ENCODE data around the gene PHKA2. TPM values are rescaled to one million over a fixed set of nuclear protein-coding genes. Genes with fewer than 3 reads are reported as not detected.

The PHKA2 gene, protein sequence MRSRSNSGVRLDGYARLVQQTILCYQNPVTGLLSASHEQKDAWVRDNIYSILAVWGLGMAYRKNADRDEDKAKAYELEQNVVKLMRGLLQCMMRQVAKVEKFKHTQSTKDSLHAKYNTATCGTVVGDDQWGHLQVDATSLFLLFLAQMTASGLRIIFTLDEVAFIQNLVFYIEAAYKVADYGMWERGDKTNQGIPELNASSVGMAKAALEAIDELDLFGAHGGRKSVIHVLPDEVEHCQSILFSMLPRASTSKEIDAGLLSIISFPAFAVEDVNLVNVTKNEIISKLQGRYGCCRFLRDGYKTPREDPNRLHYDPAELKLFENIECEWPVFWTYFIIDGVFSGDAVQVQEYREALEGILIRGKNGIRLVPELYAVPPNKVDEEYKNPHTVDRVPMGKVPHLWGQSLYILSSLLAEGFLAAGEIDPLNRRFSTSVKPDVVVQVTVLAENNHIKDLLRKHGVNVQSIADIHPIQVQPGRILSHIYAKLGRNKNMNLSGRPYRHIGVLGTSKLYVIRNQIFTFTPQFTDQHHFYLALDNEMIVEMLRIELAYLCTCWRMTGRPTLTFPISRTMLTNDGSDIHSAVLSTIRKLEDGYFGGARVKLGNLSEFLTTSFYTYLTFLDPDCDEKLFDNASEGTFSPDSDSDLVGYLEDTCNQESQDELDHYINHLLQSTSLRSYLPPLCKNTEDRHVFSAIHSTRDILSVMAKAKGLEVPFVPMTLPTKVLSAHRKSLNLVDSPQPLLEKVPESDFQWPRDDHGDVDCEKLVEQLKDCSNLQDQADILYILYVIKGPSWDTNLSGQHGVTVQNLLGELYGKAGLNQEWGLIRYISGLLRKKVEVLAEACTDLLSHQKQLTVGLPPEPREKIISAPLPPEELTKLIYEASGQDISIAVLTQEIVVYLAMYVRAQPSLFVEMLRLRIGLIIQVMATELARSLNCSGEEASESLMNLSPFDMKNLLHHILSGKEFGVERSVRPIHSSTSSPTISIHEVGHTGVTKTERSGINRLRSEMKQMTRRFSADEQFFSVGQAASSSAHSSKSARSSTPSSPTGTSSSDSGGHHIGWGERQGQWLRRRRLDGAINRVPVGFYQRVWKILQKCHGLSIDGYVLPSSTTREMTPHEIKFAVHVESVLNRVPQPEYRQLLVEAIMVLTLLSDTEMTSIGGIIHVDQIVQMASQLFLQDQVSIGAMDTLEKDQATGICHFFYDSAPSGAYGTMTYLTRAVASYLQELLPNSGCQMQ
- 10 to 100 TPM; 18.0 to 32.7 (median 26.6) TPM for total RNA-seq

DNA sequence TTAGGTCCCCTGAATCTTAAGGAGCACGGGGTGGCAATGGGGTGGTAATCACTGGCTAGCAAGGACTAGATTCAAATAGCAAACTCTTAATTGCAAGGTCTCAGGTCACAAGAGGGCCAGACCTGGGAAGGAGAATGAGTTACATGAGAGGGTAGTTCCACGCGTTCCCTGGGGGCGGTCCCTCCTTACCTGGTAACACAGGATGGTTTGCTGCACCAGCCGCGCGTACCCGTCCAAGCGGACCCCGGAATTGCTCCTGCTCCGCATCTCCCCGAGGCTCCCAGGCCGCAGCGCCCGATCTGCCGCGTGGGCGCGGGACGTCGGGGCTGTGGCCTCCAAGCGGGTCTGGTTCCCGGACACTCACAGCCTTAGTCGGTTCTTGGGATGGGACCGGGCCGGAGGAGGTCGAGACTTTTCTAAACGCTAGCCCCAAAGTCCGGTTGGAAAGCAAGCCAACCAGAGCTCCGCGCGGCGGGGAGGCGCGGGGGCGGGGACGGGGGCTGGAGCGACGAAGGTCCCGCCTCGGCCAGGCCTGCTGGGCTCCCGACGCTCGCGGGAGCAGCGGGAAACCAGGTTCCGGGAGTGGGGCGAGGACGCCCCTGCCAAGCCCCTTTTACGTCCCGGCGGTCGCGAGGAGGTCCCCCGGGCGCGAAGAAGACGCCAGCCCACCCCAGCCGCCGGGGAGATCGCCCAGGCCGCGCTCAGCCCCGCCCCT lies at the start of gene PHKA2:
PHKA2 (minus strand) TSS at position 449 of the 715 bp plus-strand sequence; CDS start at position 267, 182 bp downstream.
- Histone ChIP-seq H3K27me3 (no peaks in the 10 kb centered on the region), H3K27ac (peak within 1 kb of the TSS; percentile 87 to 92 (median 90)), H3K4me1 (peaks cover 0 to 15% (median 3%) of the 10 kb centered on the region in 4 donors), H3K4me3 (peak within 1 kb of the TSS; percentile 62 to 75 (median 72)), H3K9me3 (no peaks in the 10 kb centered on the region), H3K36me3 (no peaks in the 10 kb centered on the region)
- peak; percentile 15 to 17 for DNase-seq (ENCODE audit: low spot score in 2 of 2)
- 3 to 35% methylated on average over 15 to 64 of the region's 64 CpGs for WGBS, 2 donors
- no peak for TF ChIP-seq EP300 (IDR thresholded peaks at IDR 0.05)
- no peak for TF ChIP-seq POLR2A (IDR thresholded peaks at IDR 0.05)
- TF ChIP-seq, protein P1, sequence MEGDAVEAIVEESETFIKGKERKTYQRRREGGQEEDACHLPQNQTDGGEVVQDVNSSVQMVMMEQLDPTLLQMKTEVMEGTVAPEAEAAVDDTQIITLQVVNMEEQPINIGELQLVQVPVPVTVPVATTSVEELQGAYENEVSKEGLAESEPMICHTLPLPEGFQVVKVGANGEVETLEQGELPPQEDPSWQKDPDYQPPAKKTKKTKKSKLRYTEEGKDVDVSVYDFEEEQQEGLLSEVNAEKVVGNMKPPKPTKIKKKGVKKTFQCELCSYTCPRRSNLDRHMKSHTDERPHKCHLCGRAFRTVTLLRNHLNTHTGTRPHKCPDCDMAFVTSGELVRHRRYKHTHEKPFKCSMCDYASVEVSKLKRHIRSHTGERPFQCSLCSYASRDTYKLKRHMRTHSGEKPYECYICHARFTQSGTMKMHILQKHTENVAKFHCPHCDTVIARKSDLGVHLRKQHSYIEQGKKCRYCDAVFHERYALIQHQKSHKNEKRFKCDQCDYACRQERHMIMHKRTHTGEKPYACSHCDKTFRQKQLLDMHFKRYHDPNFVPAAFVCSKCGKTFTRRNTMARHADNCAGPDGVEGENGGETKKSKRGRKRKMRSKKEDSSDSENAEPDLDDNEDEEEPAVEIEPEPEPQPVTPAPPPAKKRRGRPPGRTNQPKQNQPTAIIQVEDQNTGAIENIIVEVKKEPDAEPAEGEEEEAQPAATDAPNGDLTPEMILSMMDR (IDR thresholded peaks at IDR 0.05) = no peak

DNA sequence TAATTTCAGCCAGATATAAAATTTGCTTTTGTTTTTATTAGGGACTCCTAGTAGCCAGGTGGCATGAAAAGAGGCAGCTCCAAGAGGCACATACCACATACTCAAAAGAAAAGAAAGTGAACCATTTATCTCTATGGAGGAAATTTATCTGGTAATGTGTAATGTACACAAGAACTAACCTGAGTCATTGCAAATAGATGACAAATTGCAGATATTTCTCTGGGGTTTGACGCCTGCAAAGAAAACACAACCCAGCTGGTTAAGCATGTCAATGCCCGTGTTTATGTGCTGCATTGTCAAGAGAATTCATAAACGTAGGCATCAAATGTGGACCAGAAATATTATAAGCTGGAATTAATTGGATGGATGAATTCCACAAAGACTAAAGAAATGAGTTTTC lies 46.9 kb upstream of the PHKA2 start:
- TF ChIP-seq POLR2A (IDR thresholded peaks at IDR 0.05) (no peak), EP300 (IDR thresholded peaks at IDR 0.05) (no peak)
- TF ChIP-seq, protein P1 (IDR thresholded peaks at IDR 0.05) = no peak
- 81 to 94% methylated on average over 3 of the region's 3 CpGs for WGBS, 2 donors
- H3K36me3 ChIP-seq = no peaks in the 10 kb centered on the region
- H3K4me3 ChIP-seq = no peak overlapping the region
- H3K9me3 ChIP-seq = no peaks in the 10 kb centered on the region
- H3K27ac ChIP-seq = no peak overlapping the region
- H3K4me1 ChIP-seq = no peaks in the 10 kb centered on the region
- DNase-seq (ENCODE audit: low spot score in 2 of 2) = no peak
- no peaks in the 10 kb centered on the region for H3K27me3 ChIP-seq

DNA sequence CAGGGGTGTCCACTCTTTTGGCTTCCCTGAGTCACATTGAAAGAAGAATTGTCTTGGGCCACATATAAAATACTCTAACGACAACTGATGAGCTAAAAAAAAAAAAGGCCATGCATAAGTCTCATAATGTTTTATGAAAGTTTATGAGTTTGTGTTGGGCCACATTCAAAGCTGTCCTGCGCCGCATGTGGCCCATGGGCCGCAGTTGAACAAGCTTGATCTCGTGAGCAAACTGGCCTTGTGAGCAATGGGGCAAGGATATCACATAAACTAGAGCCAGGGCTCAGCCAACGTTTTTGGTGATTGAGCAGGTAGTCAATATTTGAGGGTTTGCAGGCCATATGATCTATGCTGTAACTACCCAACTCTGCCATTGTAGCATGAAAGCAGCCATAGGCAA lies 44.6 kb upstream of the PHKA2 start:
- no peaks in the 10 kb centered on the region for H3K36me3 ChIP-seq
- no peak overlapping the region for H3K4me3 ChIP-seq
- no peaks in the 10 kb centered on the region for H3K4me1 ChIP-seq
- H3K27me3 ChIP-seq = no peaks in the 10 kb centered on the region
- TF ChIP-seq POLR2A (IDR thresholded peaks at IDR 0.05) (no peak), EP300 (IDR thresholded peaks at IDR 0.05) (no peak)
- TF ChIP-seq, protein P1 (IDR thresholded peaks at IDR 0.05) = no peak
- H3K9me3 ChIP-seq = no peaks in the 10 kb centered on the region
- whole genome bisulfite sequencing, 2 donors = 71 to 89% methylated on average over 6 of the region's 6 CpGs
- no peak for DNase-seq (ENCODE audit: low spot score in 2 of 2)
- no peak overlapping the region for H3K27ac ChIP-seq

DNA sequence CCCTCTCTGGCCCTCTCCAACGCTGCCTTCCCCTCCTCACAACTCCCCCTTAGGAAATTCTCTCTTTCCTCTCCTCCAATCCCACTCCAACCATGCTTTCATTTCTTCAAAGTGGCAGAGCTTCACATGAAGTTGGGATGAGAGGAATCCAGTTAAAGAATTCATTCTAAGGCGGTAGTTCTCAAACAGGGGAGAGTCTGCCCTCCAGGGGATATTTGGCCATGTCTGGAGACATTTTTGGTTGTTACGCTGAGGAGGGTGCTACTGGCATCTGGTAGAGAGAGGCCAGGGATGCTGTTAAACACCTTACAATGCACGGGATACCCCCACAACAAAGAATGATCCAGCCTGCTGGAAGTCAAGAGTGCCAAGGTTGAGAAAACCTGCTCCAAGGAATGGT lies 40.5 kb upstream of the PHKA2 start:
- Histone ChIP-seq H3K27me3 (no peaks in the 10 kb centered on the region), H3K36me3 (no peaks in the 10 kb centered on the region), H3K4me1 (no peaks in the 10 kb centered on the region), H3K9me3 (no peaks in the 10 kb centered on the region), H3K4me3 (no peak overlapping the region), H3K27ac (no peak overlapping the region)
- TF ChIP-seq, protein P1 (IDR thresholded peaks at IDR 0.05) = no peak
- TF ChIP-seq POLR2A (IDR thresholded peaks at IDR 0.05) (no peak), EP300 (IDR thresholded peaks at IDR 0.05) (no peak)
- DNase-seq (ENCODE audit: low spot score in 2 of 2) = no peak
- WGBS, 2 donors = 69 to 86% methylated on average over 4 of the region's 4 CpGs
